Measurements from ENCODE around the gene RBM12.

Gene RBM12

GRCh38 chr20:35653430-35653734 lies 11.3 kb downstream of the RBM12 start:
- DNase-seq, result no peak

- DNase-seq, result no peak
Measured at GRCh38 chr20:35652641-35653429, 11.9 kb downstream of the RBM12 start.

- DNase-seq, result no peak
Measured at GRCh38 chr20:35651958-35652357, 12.7 kb downstream of the RBM12 start.

GRCh38 chr20:35650632-35651031 lies 14.1 kb downstream of the RBM12 start:
- DNase-seq, result no peak

GRCh38 chr20:35648836-35649235 lies 15.9 kb downstream of the RBM12 start:
- no peak for DNase-seq

GRCh38 chr20:35644806-35645205 lies 19.9 kb downstream of the RBM12 start:
- no peak for DNase-seq

GRCh38 chr20:35643045-35643444 lies 21.7 kb downstream of the RBM12 start:
- no peak for DNase-seq

GRCh38 chr20:35641743-35642142 lies 23.0 kb downstream of the RBM12 start:
- DNase-seq, result no peak

GRCh38 chr20:35640724-35641123 lies 24.0 kb downstream of the RBM12 start:
- no peak for DNase-seq

- DNase-seq, result no peak
Measured at GRCh38 chr20:35638751-35639150, 25.9 kb downstream of the RBM12 start.

- no peak for DNase-seq
Measured at GRCh38 chr20:35637276-35637675, 27.4 kb downstream of the RBM12 start.

- DNase-seq, result no peak
Measured at GRCh38 chr20:35636095-35636494, 28.6 kb downstream of the RBM12 start.

- no peak for DNase-seq
Measured at GRCh38 chr20:35635652-35636051, 29.0 kb downstream of the RBM12 start.

- no peak for DNase-seq
Measured at GRCh38 chr20:35632539-35633115, 32.1 kb downstream of the RBM12 start.

- no peak for DNase-seq
Measured at GRCh38 chr20:35630636-35631035, 34.1 kb downstream of the RBM12 start.

GRCh38 chr20:35629427-35630145 lies 35.1 kb downstream of the RBM12 start:
- DNase-seq, result no peak

- no peak for DNase-seq
Measured at GRCh38 chr20:35627121-35627520, 37.6 kb downstream of the RBM12 start.

- DNase-seq, result no peak
Measured at GRCh38 chr20:35626386-35627001, 38.2 kb downstream of the RBM12 start.

- DNase-seq, result no peak
Measured at GRCh38 chr20:35625584-35626385, 38.9 kb downstream of the RBM12 start.

GRCh38 chr20:35621560-35621946 lies 43.1 kb downstream of the RBM12 start:
- DNase-seq, result no peak

- DNase-seq, result no peak
Measured at GRCh38 chr20:35620818-35621559, 43.7 kb downstream of the RBM12 start.
